ENCODE data around the gene ZC3H4.

Gene ZC3H4

DNA sequence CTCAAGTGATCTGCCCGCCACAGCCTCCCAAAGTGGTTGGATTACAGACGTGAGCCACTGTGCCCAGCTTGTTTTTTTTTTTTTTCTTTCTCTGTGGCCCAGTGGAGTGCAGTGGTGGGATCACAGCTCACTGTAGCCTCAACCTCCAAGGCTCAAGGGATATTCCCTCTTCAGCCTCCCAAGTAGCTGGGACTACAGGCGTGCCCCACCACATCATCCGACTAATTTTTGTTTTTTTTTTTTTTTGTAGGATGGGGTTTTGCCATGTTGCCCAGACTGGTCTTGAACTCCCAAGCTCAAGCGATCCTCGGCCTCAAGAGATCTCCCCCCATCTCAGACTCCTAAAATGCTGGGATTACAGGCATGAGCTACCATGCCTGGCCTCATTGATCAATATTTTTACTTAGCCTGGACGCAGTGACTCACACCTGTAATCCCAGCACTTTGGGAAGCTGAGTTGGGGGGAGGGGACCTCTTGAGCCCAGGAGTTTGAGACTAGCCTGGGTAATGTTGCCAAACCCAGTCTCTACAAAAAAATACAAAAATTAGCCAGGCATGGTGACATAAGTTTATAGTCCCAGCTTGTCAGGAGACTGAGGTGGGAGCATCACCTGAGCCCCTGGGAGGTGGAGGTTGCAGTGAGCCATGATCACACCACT lies 18.7 kb upstream of the ZC3H4 start:
- no peak for FAIRE-seq

DNA sequence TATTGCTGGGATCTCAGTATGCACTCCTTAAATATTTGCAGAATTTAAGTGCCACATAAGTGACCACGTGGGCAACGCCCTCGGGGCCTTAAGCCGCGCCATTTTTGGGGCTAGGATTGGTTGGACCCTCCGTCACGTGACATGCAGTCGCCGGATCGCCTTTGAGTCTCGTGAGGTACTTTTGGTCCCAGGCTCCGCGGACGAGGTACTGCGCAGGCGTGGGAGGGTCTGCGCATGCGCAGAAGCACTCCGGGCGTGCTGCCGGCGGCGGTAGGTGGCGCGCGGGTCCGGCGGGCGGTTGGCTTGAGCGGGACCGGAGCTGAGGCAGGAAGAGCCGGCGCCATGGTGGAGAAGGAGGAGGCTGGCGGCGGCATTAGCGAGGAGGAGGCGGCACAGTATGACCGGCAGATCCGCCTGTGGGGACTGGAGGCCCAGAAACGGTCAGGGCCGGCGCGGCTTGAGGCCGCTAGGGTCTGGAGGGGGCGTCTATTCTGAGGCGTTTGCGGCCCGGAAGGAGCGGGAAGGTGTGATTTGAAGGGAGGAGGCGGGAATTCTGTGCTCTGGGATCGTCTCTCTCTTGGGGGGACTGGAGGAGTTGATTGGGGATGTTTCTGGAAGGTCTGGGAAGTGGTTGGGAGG lies 17.1 kb upstream of the ZC3H4 start, which contains the start of gene SAE1:
TSS of gene SAE1 (plus strand) at position 247 of the 639 bp plus-strand sequence. CDS start at position 343, 96 bp downstream.
- peak; percentile 94 for FAIRE-seq

DNA sequence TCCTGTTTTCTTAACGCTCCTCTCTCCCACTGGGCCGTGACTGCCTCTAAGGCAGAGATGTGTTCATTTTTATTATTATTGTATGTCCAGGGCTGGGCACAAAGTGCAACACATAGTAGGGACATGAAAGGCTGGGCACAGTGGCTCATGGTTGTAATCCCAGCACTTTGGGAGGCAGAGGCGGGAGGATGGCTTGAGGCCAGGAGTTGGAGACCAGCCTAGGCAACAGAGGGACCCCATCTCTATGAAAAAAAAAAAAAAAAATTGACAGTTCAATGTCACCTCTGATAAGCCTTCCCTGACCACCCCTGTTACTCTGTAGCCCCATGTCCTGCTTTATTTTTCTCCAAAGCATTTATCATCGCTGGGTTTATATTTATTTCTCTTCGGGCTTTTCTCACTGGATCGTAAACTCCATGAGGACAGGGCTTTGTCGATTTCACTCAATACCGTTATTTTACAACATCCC lies 16.6 kb upstream of the ZC3H4 start:
- no peak for FAIRE-seq

DNA sequence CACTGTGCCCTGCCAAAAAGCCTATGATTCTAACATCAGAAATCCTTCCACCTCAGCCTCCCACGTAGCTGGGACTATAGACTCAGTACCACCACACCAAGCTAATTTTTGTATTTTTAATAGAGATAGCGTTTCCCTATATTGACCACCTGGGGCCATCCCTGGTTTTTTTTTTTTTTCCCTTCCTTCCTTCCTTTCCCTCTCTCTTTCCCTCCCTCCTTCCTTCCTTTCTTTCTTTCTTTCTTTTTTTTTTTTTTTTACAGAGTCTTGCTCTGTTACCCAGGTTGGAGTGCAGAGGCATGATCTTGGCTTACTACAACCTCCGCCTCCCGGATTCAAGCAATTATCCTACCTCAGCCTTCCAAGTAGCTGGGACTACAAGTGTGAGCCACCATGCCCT lies 16.0 kb upstream of the ZC3H4 start:
- no peak for FAIRE-seq

DNA sequence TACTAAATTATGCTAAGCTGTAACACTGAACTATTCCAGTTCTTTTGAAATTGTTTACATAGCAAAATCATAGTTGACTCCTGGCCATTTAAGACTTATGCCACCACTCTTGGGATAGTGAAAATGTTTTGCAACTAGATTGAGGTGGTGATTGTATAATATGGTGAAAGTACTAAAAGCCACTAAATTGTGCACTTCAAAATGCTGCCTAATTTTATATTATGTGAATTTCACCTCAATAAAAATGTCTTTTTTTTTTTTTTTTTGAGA lies 12.0 kb upstream of the ZC3H4 start:
- no peak for FAIRE-seq

DNA sequence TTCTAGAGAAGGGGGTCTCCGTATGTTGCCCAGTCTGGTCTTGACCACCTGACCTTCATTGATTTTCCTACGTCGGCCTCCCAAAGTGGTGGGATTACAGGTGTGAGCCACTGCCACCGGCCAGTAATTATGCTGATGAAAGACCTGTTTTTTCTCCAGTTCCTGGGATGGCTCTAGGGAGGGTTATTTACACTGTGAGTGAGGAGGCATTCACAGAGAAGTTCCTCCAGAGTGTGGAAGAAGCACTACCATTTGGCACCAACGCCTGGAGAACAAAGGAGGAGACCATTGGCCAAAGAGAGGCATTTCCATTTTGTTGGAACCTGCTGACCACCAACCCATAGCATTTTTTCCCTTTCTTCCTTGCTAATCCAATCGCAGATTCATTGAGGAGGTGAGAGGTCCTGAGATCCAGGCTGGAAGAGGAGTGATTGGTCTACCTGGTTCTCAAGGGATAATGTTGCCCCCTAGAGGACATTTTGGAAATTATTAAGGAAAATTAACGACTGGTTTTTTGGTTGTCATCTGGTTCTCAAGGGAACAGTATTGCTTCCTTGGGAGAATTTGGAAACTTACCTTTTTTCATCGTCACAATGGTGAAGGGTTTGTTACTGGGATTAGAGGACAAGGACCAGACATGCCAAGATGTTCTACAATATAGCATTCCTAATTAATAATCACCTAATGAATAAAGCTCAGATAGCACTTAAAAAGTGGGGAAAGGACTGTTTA lies 11.5 kb upstream of the ZC3H4 start:
- peak; percentile 91 for FAIRE-seq

DNA sequence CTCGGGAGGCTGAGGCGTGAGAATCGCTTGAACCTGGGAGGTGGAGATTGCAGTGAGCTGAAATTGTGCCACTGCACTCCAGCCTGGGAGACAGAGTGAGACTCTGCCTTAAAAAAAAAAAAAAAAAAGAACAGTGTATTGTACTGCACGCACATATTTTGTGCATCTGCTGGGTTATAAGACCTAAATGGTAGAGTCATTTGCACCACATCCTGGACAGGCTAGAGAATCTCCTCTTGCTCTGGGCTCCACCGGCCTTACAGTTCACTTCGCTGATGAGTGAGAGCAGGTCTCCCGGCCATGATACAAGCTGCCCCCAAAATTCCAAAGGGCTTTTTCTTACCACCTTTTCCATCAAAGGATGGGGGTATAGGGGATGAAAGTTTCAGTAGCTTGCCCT lies 9.8 kb upstream of the ZC3H4 start:
- no peak for FAIRE-seq

DNA sequence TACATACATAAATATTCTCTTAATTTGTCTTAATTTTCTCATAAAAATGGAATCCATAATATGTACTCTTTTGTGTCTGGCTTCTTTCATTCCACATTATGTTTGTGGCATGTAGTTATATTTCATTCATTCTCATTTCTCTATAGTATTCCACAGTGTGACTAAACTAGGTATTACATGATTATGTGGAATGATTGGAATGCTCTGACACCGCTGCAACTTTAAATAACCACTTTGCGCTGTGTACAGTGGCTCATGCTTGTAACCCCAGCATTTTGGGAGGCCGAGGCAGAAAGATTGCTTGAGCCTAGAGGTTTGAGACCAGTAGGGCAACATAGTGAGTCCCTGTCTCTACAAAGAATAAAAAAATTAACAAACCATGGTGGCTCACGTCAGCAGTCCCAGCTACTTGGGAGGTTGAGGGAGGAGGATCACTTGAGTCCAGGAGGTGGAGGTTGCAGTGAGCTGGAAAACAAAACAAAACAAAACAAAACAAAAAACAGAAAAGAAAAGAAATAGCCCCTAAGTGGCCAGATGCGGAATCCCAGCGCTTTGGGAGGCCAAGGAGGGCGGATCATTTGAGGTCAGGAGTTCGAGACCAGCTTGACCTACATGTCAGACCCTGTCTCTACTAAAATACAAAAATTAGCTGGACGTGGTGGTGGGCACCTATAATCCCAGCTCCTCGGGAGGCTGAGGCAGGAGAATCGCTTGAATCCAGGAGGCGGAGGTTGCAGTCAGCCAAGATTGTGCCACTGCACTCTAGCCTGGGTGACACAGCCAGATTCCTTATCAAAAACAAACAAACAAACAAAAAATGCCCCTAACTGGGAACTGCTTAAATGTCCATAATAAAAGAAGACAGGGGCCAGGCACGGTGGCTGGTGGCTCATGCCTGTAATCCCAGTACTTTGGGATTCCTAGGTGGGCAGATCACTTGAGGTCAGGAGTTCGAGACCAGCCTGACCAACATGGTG lies 9.1 kb upstream of the ZC3H4 start:
- FAIRE-seq, result no peak

DNA sequence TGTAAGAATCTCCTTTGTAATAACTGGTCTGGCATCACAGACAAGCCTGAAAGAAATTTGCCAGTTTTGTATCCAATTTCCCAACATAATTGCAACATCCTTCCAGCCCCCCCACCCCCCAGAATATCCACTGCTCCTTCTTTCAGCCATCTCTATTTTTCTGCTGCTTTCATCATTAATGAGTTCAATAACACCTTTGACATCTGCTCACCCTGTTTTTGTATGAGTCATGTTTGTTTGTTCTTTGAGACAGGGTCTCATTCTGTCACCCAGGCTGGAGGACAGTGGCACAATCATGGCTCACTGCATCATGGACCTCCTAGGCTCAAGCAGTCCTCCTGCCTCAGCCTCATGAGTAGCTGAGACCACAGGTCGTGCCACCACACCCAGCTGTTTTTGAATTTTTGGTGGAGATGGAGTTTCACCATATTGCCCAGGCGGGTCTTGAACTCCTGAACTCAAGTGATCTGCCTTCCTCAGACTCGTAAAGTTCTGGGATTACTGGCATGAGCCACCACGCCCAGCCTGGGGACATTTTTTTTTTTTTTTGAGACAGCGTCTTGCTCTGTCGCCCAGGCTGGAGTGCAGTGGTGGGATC lies 7.0 kb upstream of the ZC3H4 start:
- no peak for FAIRE-seq

DNA sequence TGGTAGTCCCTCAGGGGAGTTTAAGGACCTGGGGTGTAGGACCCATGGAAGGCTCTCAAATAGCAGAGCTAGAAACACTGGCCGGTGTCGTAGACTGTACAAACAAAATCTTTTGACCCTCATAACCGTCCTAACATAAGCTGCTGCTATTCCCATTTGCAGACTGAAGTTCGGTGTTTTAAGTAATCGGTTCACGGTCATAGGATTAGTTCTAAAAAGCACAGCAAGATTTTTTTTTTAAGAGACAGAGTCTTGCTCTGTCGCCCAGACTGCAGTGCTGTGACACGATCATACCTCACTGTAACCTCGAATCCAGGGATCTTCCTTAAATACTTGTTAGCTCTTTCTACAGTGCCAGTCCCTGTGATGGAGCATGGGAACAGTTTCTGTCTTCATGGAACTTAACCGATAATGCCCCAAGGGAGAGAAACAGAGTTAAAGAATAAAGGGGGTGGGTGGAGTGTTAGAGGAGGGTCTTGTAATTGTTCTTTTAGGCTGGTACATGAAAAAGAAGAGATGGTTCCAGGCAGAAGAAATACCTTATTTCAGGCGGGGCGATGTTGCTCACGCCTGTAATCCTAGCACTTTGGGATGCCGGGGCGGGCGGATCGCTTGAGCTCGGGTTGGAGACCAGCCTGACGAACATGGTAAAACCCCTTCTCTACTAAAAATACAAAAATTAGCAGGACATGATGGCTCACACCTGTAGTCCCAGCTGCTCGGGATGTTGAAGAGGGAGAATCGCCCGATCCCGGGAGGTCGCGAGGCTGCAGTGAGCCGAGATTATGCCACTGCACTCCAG lies 475 bp upstream of the ZC3H4 start:
- FAIRE-seq, result no peak

DNA sequence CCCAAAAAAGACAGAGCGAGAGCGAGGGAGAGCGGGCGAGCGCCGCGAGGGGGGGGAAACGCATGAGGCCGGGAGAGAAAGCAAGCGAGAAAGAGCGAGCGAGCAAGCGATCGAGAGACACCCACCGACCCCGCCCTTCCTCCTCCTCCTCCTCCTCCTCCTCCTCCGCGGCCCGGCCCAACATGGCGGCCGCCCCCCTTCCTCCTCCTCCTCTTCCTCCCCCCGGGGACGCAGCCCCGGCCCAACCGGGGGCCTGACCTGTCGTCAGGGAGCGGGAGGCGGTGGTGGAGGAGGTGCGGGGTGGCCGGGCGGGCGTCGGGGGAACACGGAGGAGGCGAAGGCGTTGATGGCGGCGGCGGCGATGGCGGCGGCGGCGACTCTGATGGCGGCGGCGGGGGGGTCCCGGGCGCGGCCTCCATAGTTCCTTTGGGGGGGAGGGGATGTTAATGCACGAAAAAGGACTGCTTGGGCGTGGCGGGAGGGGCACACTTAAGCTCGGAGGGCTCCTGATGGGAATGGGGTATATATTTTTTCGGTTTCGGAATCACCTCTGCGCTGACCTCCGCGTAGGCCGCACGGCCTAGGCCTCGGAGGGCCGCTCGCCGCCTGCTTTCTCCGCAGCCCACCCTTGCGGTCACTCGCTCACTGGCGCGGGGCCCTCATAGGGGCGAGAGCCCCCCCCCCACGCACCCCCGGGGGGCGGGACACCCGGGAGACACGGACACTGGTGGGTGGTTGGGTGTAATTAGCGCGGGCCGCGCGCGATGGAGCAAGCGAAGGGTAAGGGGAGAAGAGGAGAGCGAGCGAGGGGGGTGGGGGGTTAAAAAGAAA lies 1.2 kb downstream of the ZC3H4 start:
- no peak for FAIRE-seq

DNA sequence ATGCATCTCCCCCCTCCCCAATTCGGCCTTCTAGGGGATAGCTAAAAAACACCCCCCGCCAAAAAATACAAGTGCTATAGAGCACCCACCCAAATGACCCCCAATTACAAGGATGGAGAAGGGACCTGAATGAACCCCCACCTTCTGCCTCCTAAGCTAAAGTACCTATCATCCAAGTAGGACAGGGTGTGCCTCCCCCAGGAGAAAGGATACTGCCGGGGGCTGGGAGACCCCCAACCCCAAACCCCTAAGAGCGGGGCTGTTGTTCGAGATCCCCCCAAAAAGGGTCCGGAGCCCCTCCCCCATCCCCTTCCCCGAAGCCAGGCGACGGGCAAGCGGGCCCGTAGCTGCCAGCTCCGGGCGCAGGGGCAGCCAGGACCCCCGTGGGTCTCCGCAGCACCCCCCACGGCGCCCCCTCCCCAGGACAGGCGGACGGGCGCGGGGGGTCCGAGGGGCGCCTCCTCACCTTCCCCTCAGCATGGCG lies 1.9 kb downstream of the ZC3H4 start:
- FAIRE-seq, result no peak

DNA sequence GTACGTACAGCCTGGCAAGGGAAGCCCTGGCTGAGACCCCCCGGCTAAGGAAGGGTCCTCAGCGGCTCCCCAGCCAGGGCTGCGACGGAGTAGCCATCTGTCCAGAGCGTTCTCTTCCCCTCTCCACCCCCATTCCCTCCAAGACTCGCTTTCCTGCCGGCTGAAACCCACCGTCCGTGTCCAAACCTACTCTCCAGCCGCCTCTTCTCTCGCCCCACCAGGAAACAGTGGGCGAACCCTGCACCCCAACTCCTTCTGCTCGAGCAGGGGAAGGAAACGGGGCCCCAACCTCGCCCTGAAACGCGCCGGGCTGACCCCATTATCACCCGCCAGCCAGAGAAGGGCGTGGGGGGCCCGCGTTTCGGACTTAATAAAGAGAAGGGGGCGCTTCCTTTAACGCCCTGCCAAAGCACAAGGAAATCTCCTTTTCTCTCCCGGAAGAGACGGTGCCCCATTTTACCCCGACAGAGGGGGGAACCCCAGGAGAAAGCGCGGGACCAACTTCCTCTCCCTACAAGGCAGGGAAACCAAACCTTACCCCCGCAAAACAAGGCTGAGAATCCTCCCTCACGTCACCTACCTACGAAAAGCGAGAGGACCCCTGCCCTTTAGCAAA lies 2.5 kb downstream of the ZC3H4 start:
- no peak for FAIRE-seq

DNA sequence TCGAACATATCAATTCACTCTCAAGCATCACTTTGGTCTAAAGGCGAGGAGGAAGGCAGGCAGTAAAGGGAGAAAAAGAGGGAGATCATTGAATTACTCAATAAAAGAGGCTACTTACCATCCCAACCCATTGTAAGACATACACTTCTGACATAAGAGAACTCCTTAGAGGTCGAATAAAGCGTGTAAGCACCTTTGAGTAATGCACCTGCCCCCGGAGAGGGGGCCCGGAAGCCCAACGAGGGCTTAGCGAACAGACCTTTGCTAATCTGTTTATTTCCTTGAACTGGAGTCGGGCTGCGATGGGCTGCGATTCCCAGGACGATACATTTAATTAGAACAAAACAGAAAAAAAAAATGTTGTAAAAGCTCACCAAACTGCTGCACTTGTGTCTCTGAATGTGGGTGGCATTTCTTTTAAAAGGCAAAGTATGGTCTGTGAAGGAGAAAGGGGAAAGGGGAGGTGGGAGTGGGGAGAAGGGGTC lies 3.0 kb downstream of the ZC3H4 start:
- FAIRE-seq, result no peak

DNA sequence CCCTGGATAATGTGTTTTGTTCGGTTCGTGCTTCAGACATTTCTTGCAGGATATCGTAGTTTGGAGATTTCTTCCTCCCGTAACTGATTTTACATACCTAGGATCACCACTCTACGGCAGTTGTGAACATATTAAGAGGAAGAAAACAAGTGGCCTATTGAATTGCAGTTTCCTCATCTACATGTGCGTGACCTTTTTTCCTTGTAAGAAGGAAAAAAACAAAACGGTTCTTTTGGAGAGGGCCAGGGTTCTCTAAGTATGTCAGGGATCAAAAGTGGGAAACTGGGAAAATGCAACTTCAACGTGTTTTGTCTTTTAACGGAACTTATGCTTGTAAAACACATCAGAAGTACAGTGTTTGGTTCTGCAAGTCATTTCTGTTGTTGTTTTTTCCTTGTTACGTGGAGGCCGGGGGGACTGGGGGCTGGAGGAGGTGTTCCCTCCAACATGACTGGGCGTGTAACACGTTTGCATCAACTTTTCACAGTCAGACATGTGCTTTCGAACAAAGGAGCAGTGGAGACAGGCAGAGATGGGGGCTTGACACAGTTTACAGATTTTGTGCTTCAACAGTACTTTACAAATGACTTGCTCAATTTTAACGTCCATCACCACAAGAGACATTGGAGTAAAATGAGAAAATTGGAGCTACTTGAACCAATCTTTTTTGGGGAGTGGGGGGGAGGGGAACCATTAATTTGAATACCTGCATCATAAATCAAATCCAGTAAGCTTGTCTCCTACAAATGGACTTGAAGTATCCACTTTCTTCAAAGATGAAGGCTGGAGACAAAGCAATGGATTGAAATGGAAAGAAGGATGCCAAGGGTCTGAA lies 3.8 kb downstream of the ZC3H4 start:
- FAIRE-seq, result no peak

DNA sequence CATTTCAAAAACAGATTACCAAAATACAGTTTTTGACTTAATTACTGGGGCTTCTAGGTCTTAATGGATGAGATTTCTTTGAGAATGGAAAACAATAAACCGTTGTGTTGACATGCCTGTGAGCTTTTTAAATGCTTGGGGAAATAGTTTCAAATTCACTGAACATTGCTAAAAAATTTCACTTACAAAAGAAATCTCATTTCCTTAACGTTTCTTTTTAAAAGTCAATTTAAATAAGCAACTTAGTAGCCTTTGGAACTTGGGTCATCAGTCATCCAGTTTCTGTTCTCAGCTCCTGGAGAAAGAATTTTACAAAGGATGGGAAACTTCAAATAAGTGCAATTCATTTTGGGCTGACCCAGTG lies 4.4 kb downstream of the ZC3H4 start:
- no peak for FAIRE-seq

DNA sequence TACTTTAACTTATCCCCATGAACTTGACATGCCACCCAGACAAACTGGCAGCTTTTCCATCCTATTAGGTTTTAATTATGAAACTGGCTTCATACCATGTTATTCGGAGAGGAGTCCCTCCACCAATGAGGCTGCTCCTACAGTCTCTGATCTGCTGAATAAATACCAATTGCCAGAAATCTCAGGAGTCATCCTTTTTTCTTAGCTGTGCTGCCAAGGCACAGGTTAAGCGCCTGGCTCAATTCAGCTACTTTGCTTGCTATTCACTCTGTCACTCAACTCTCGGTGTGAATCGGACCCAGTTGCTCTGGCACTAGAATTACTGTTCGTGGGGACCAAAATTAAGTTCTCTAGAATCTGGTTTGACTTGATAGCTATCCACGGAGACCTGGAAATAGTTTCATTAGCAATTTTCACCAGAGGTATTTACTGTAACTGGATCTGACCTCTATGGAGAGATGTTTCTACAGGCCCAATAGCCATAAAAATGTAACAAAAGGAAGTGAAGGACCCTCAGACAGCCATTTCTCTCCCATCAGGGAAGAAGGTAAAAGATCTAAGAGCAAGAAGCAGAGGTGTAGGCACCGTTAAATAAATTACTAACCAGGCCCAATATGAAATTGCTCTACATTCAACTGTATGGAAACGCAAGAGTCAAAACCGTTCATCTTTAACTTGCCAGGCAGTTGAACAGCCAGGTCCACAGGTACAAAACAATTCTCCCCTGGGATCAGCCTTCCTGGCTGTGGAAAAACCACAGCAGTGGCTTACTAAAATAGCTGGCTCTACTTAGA lies 5.4 kb downstream of the ZC3H4 start:
- FAIRE-seq, result no peak
